Activated CD4-positive, alpha-beta T cell treated with anti-CD3 and anti-CD28 coated beads, Interleukin-2, amount 10 ng/mL, durations not matched to agents 7 days and 5 days (primary cell): Measurements from ENCODE around the gene EVX1. TPM values are rescaled to one million over a fixed set of nuclear protein-coding genes. Genes with fewer than 3 reads are reported as not detected.

Experiments used
- CTCF ChIA-PET: fragments of 350-600 bp; sonication (Branson Sonifier 250); formaldehyde crosslinking; loops from one replicate; lab custom pipeline; 2021; ENCODE audit warnings: antibody characterized with exemption; lab: Charles Lee
- POLR2A ChIA-PET: fragments of 350-600 bp; sonication (Branson Sonifier 250); formaldehyde crosslinking; loops from one replicate; lab custom pipeline; 2021; ENCODE audit warnings: antibody characterized with exemption; lab: Charles Lee
- DNase-seq: peaks from one replicate; pipeline ENCODE4 v3.0.0-alpha.2; 2020
- H3K27ac Mint-ChIP-seq: one replicate; pipeline ENCODE4 v1.8.0; 2021; ENCODE audit warnings: mild to moderate bottlenecking, moderate library complexity, mixed read lengths
- H3K27me3 Mint-ChIP-seq: one replicate; pipeline ENCODE4 v1.8.0; 2021; ENCODE audit warnings: mixed read lengths
- H3K36me3 Mint-ChIP-seq: one replicate; pipeline ENCODE4 v1.8.0; 2021; ENCODE audit warnings: low read depth, mixed read lengths
- H3K4me1 Mint-ChIP-seq: one replicate; pipeline ENCODE4 v1.8.0; 2021; ENCODE audit warnings: mixed read lengths
- H3K4me3 Mint-ChIP-seq: one replicate; pipeline ENCODE4 v1.8.0; 2021; ENCODE audit warnings: mild to moderate bottlenecking, moderate library complexity, mixed read lengths
- H3K9me3 Mint-ChIP-seq: one replicate; pipeline ENCODE4 v1.8.0; 2021; ENCODE audit warnings: mixed read lengths
- total RNA-seq, 2 experiments: library from RNA; stranded (reverse); gene quantifications; one replicate each; pipeline ENCODE4 v1.2.3, GENCODE V29; 2021

Gene EVX1
- total RNA-seq, 2 experiments from 2014 or later = not detected

- Mint-ChIP-seq H3K9me3 (no peaks in the 10 kb centered on the region), H3K4me3 (no peak overlapping the region), H3K27ac (no peak overlapping the region), H3K36me3 (no peaks in the 10 kb centered on the region), H3K4me1 (peaks cover 8% of the 10 kb centered on the region), H3K27me3 (peaks cover 71% of the 10 kb centered on the region)
- DNase-seq = no peak
- ChIA-PET CTCF (no interaction called here), POLR2A (no interaction called here)
Measured at GRCh38 chr7:27221201-27221797, 21.3 kb upstream of the EVX1 start.

GRCh38 chr7:27223941-27224575, 18.5 kb upstream of the EVX1 start:
- DNase-seq = no peak
- H3K27ac Mint-ChIP-seq = no peak overlapping the region
- peaks cover 8% of the 10 kb centered on the region for H3K4me1 Mint-ChIP-seq
- no peaks in the 10 kb centered on the region for H3K36me3 Mint-ChIP-seq
- H3K4me3 Mint-ChIP-seq = no peak overlapping the region
- ChIA-PET POLR2A (interaction anchor here (0.7 kb wide), 1 partner anchor 131 kb away, joined by 3 read pairs; no protein-coding TSS in a partner anchor), CTCF (interaction anchor here (1.2 to 1.3 kb wide), 2 partner anchors 11 to 17 kb away, joined by 3 to 4 read pairs; no protein-coding TSS in a partner anchor)
- H3K27me3 Mint-ChIP-seq = peaks cover 70% of the 10 kb centered on the region
- H3K9me3 Mint-ChIP-seq = no peaks in the 10 kb centered on the region

GRCh38 chr7:27224983-27225934, 17.3 kb upstream of the EVX1 start:
- peaks cover 4% of the 10 kb centered on the region for H3K4me1 Mint-ChIP-seq

GRCh38 chr7:27229448-27229847, 13.2 kb upstream of the EVX1 start:
- Mint-ChIP-seq H3K9me3 (no peaks in the 10 kb centered on the region), H3K4me1 (peaks cover 1% of the 10 kb centered on the region), H3K27me3 (peaks cover 45% of the 10 kb centered on the region), H3K27ac (no peak overlapping the region), H3K36me3 (no peaks in the 10 kb centered on the region), H3K4me3 (no peak overlapping the region)
- ChIA-PET POLR2A (no interaction called here), CTCF (no interaction called here)
- no peak for DNase-seq

More at GRCh38 chr7:27224983-27225934, 17.3 kb upstream of the EVX1 start:
- no peaks in the 10 kb centered on the region for H3K9me3 Mint-ChIP-seq
- H3K4me3 Mint-ChIP-seq = no peak overlapping the region
- H3K36me3 Mint-ChIP-seq = no peaks in the 10 kb centered on the region
- no peak overlapping the region for H3K27ac Mint-ChIP-seq
- peaks cover 66% of the 10 kb centered on the region for H3K27me3 Mint-ChIP-seq
- POLR2A ChIA-PET = no interaction called here
- DNase-seq = no peak
- CTCF ChIA-PET = interaction anchor here (1.2 kb wide), 1 partner anchor 15 kb away, joined by 3 read pairs; no protein-coding TSS in a partner anchor

GRCh38 chr7:27235387-27236311, 7.0 kb upstream of the EVX1 start:
- Mint-ChIP-seq H3K4me1 (peaks cover 9% of the 10 kb centered on the region), H3K9me3 (no peaks in the 10 kb centered on the region), H3K27me3 (peaks cover 67% of the 10 kb centered on the region), H3K36me3 (no peaks in the 10 kb centered on the region), H3K27ac (no peak overlapping the region), H3K4me3 (no peak overlapping the region)
- ChIA-PET CTCF (interaction anchor here (1.0 kb wide), 1 partner anchor 12 kb away, joined by 3 read pairs; no protein-coding TSS in a partner anchor), POLR2A (no interaction called here)
- DNase-seq = no peak

- Mint-ChIP-seq H3K9me3 (no peaks in the 10 kb centered on the region), H3K4me1 (peaks cover 14% of the 10 kb centered on the region), H3K4me3 (no peak overlapping the region), H3K27ac (no peak overlapping the region), H3K27me3 (peaks cover 88% of the 10 kb centered on the region), H3K36me3 (peaks cover 1% of the 10 kb centered on the region)
- DNase-seq = no peak
- POLR2A ChIA-PET = no interaction called here
- CTCF ChIA-PET = interaction anchor here (0.8 to 1.1 kb wide), 2 partner anchors 77 to 87 kb away, joined by 3 read pairs; no protein-coding TSS in a partner anchor
Measured at GRCh38 chr7:27237735-27238334, 4.8 kb upstream of the EVX1 start.

- CTCF ChIA-PET = interaction anchor here (1.0 to 2.4 kb wide), 3 partner anchors 12 to 43 kb away, joined by 3 to 9 read pairs (median 4); partner anchors contain the start of gene HOXA13
- H3K4me1 Mint-ChIP-seq = peaks cover 14% of the 10 kb centered on the region
- DNase-seq = no peak
- no peaks in the 10 kb centered on the region for H3K9me3 Mint-ChIP-seq
- no peak overlapping the region for H3K27ac Mint-ChIP-seq
- peaks cover 1% of the 10 kb centered on the region for H3K36me3 Mint-ChIP-seq
- peaks cover 87% of the 10 kb centered on the region for H3K27me3 Mint-ChIP-seq
- POLR2A ChIA-PET = no interaction called here
- no peak overlapping the region for H3K4me3 Mint-ChIP-seq
Measured at GRCh38 chr7:27238979-27239386, 3.6 kb upstream of the EVX1 start.

GRCh38 chr7:27239387-27240014, 3.1 kb upstream of the EVX1 start:
- peaks cover 14% of the 10 kb centered on the region for H3K4me1 Mint-ChIP-seq
- ChIA-PET CTCF (interaction anchor here (1.0 to 2.4 kb wide), 3 partner anchors 12 to 43 kb away, joined by 3 to 9 read pairs (median 4); partner anchors contain the start of gene HOXA13), POLR2A (no interaction called here)
- no peak overlapping the region for H3K4me3 Mint-ChIP-seq
- DNase-seq = no peak
- H3K36me3 Mint-ChIP-seq = peaks cover 4% of the 10 kb centered on the region
- no peak overlapping the region for H3K27ac Mint-ChIP-seq
- peaks cover 87% of the 10 kb centered on the region for H3K27me3 Mint-ChIP-seq
- H3K9me3 Mint-ChIP-seq = no peaks in the 10 kb centered on the region

GRCh38 chr7:27240015-27240731, 2.4 kb upstream of the EVX1 start:
- DNase-seq = no peak
- CTCF ChIA-PET = interaction anchor here (1.1 to 2.4 kb wide), 3 partner anchors 17 to 41 kb away, joined by 3 to 9 read pairs (median 4); partner anchors contain the start of gene HOXA13
- POLR2A ChIA-PET = no interaction called here
- H3K27ac Mint-ChIP-seq = no peak overlapping the region
- H3K4me3 Mint-ChIP-seq = no peak overlapping the region
- no peaks in the 10 kb centered on the region for H3K9me3 Mint-ChIP-seq
- peaks cover 14% of the 10 kb centered on the region for H3K4me1 Mint-ChIP-seq
- peaks cover 89% of the 10 kb centered on the region for H3K27me3 Mint-ChIP-seq
- peaks cover 4% of the 10 kb centered on the region for H3K36me3 Mint-ChIP-seq

- Mint-ChIP-seq H3K4me3 (no peak overlapping the region), H3K9me3 (no peaks in the 10 kb centered on the region), H3K27ac (no peak overlapping the region), H3K27me3 (peaks cover 88% of the 10 kb centered on the region), H3K4me1 (peaks cover 10% of the 10 kb centered on the region), H3K36me3 (peaks cover 4% of the 10 kb centered on the region)
- DNase-seq = no peak
- POLR2A ChIA-PET = no interaction called here
- CTCF ChIA-PET = interaction anchor here (0.6 to 1.9 kb wide), 8 partner anchors 8 to 1381 kb away, joined by 3 to 6 read pairs (median 4); partner anchors contain the start of gene HOXA9
Measured at GRCh38 chr7:27241189-27242056, 1.2 kb upstream of the EVX1 start.
